ENCODE results near the gene CRYBA2. TPM values are rescaled to one million over a fixed set of nuclear protein-coding genes. Genes with fewer than 3 reads are reported as not detected.

CRYBA2 gene
- total and polyA plus RNA-seq, 2 of the 8 experiments (the other 6 are each of a cell fraction or from before 2014, with no cell fraction given), result not detected

DNA sequence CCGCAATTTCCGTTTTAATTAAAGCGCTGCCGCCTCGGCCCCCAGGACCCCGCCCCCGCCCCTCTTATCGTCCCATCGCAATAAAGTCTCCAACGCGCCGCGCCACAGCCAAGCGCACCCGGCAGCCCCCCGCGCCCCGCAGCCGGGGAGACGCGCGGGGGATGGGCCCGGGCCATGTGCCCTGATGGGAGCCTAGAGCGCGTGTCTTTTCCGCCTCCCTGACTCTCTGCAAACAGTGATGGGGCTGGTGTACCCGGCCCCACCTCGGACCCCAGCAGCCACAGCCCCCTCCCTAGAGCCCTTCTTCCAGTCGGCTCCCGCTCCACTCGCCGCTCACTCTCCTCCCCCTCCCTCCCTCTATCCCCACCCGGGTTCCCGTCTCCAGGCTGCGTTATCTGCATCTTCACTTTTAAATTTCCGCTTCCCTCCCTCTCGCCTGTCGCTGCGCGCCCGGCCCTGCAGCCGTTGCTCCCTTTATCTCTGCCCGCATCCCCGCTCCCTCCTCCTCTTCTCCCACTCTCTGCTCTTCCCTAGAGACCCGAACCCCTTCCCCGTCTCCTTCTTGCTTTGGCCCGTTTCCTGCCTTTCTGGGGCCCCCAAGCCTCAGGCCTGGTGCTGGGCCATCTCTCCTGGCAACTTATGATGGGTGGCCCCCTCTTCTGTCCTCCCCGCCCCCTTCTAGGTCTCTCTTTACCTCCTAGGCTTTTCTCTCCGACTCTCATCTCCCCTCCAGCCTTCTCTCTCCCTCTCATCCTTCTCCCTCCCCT lies 7.7 kb downstream of the CRYBA2 start:
- H3K79me1 ChIP-seq (ENCODE audit: low read depth, low read length), result no peaks in the 10 kb centered on the region
- H3K14ac ChIP-seq (ENCODE audit: insufficient read length), result no peak overlapping the region
- H3K36me3 ChIP-seq (ENCODE audit: control insufficient read depth in 2 of 4, insufficient read depth in 4 of 4, low read length in 3 of 4), result peaks cover 0 to 7% (median 0%) of the 10 kb centered on the region in 4 experiments; a peak in 1 of 8 replicates
- peak overlapping the region; percentile 88; the same call in 1 of the 2 replicates for H4K8ac ChIP-seq (ENCODE audit: extremely low read depth, insufficient read depth, low read length)
- no peak overlapping the region for H3K23ac ChIP-seq (ENCODE audit: insufficient read length)
- no peaks in the 10 kb centered on the region for H3K79me2 ChIP-seq (ENCODE audit: control insufficient read depth in 1 of 2, insufficient read depth in 2 of 2, low read length in 2 of 2)
- peak overlapping the region; percentile 46 to 53; a peak in 3 of 4 replicates for H3K4me2 ChIP-seq (ENCODE audit: insufficient read depth in 1 of 2, low read depth in 2 of 2, low read length in 2 of 2)
- H3K9me3 ChIP-seq (ENCODE audit: insufficient read depth in 2 of 2, low read depth in 1 of 2, low read length in 1 of 2), result no peaks in the 10 kb centered on the region
- H4K5ac ChIP-seq (ENCODE audit: insufficient read length, low read depth, low read length), result no peak overlapping the region
- no peak overlapping the region for H3K18ac ChIP-seq (ENCODE audit: extremely low read depth, low read length)
- no peak overlapping the region for H2BK120ac ChIP-seq (replicated peaks; ENCODE audit: low read depth, low read length)
- H4K91ac ChIP-seq (replicated peaks; ENCODE audit: insufficient read length, low read length), result no peak overlapping the region
- no peak overlapping the region for H3K4ac ChIP-seq (replicated peaks; ENCODE audit: insufficient read length, low read depth, low read length)
- 3% methylated on average over 31 of the region's 49 CpGs; no CpG with 5 or more reads in 1 of the 2 experiments for WGBS, 2 experiments (ENCODE audit: extremely low coverage in 1 of 2, insufficient coverage in 1 of 2, insufficient read length in 1 of 2, insufficient replicate concordance in 2 of 2, low coverage in 1 of 2, low lambda C conversion rate in 2 of 2, missing lambda C conversion rate in 1 of 2)
- no peak overlapping the region for H2AFZ ChIP-seq (ENCODE audit: low read length)
- peaks cover 3% of the 10 kb centered on the region; the same call in 1 of the 2 replicates for H3K23me2 ChIP-seq (ENCODE audit: low read depth, low read length)
- no peak overlapping the region for H2BK5ac ChIP-seq (ENCODE audit: low read depth, low read length)
- peak overlapping the region in 2 of 4 experiments; percentile 2 to 52; a peak in 3 of 8 replicates for H3K4me3 ChIP-seq (ENCODE audit: extremely low read depth in 1 of 4, insufficient read depth in 2 of 4, low read depth in 3 of 4, low read length in 4 of 4)
- CTCF ChIA-PET (ENCODE audit: partially characterized antibody), result interaction anchor here (0.6 to 13.0 kb wide), 7 partner anchors 11 to 173 kb away, joined by 3 to 284 read pairs (median 3); partner anchors contain the start of gene CRYBA2
- no peak overlapping the region for H2BK12ac ChIP-seq (ENCODE audit: low read depth, low read length)
- H2AK5ac ChIP-seq (ENCODE audit: low read depth, low read length), result no peak overlapping the region
- peak in 1 of 2 experiments; percentile 72 for DNase-seq (ENCODE audit: low read depth in 1 of 2, low spot score in 2 of 2)
- peaks cover 97 to 100% (median 98%) of the 10 kb centered on the region in 4 experiments for H3K27me3 ChIP-seq (replicated peaks in 1 of 4; ENCODE audit: control insufficient read depth in 3 of 4, extremely low read depth in 1 of 4, insufficient read depth in 3 of 4, low read length in 3 of 4)
- H2BK20ac ChIP-seq (ENCODE audit: low read length), result no peak overlapping the region
- H3K27ac ChIP-seq (ENCODE audit: low read depth, low read length), result no peak overlapping the region
- POLR2A ChIA-PET (ENCODE audit: partially characterized antibody), result interaction anchor here (0.7 kb wide), 1 partner anchor 14 kb away, joined by 3 read pairs; no protein-coding TSS in a partner anchor
- no peak overlapping the region for H2BK15ac ChIP-seq (ENCODE audit: low read length)
- no peak for FAIRE-seq
- H4K20me1 ChIP-seq (replicated peaks in 1 of 2; ENCODE audit: control insufficient read depth in 1 of 2, insufficient read depth in 2 of 2, low read length in 2 of 2), result peaks cover 16 to 38% of the 10 kb centered on the region in 2 experiments
- H3K4me1 ChIP-seq (replicated peaks in 1 of 4; ENCODE audit: control insufficient read depth in 3 of 4, insufficient read depth in 4 of 4, low read length in 3 of 4), result peaks cover 0 to 21% (median 17%) of the 10 kb centered on the region in 4 experiments; a peak in 5 of 7 replicates
- no peak overlapping the region for H3K56ac ChIP-seq (replicated peaks; ENCODE audit: insufficient read length, low read depth, low read length)
- H3K9ac ChIP-seq (replicated peaks in 1 of 4; ENCODE audit: extremely low read depth in 1 of 4, low read depth in 3 of 4, low read length in 3 of 4), result no peak overlapping the region
- TF ChIP-seq SAP30 (IDR thresholded peaks at IDR 0.05; ENCODE audit: insufficient read depth, insufficient replicate concordance, low read length) (no peak), YY1 (IDR thresholded peaks at IDR 0.05; ENCODE audit: low read depth, low read length) (peak; percentile 64; the same call in 1 of the 2 replicates), RBBP5 (IDR thresholded peaks at IDR 0.05; ENCODE audit: borderline replicate concordance, low read depth, low read length) (no peak; the same call in 1 of the 2 replicates), HDAC2 (IDR thresholded peaks at IDR 0.05; ENCODE audit: borderline replicate concordance in 1 of 2, low read depth in 2 of 2, low read length in 2 of 2) (no peak), KDM1A (IDR thresholded peaks at IDR 0.05; ENCODE audit: borderline replicate concordance, low read length) (peak; percentile 43; the same call in 1 of the 2 replicates), SP2 (IDR thresholded peaks at IDR 0.05; ENCODE audit: low read length) (no peak), SRF (IDR thresholded peaks at IDR 0.05; ENCODE audit: low read depth, low read length) (no peak), FOSL1 (IDR thresholded peaks at IDR 0.05; ENCODE audit: insufficient read depth, low read depth, low read length) (no peak), CBX8 (IDR thresholded peaks at IDR 0.05; ENCODE audit: borderline replicate concordance, low read depth, low read length) (no peak), JUN (IDR thresholded peaks at IDR 0.05; ENCODE audit: low read depth, low read length) (no peak), KDM4A (IDR thresholded peaks at IDR 0.05; ENCODE audit: low read depth, low read length, severe bottlenecking) (peak; percentile 35)
